ENCODE results near the gene RANBP1.

Gene RANBP1

DNA sequence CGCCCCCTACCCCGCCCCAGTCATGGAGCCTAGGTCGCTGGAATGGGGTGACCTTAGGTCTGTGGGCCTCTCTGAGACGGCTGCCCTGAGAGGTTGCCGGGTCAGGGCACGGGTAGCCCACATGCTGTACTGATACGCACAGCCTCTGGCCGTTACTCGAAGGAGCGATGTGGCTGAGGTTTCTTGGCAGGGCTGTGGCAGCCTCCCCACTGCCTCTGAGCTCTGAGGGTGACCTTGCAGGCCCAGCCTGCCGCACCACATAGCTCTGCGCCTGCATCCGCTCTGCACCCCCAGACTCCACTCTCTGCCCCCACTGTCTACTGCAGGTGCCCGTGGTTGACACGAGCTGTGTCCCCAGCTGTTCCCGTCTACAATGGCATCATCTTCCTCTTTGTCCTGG lies 23.0 kb downstream of the RANBP1 start:
- DNase-seq = no peak

DNA sequence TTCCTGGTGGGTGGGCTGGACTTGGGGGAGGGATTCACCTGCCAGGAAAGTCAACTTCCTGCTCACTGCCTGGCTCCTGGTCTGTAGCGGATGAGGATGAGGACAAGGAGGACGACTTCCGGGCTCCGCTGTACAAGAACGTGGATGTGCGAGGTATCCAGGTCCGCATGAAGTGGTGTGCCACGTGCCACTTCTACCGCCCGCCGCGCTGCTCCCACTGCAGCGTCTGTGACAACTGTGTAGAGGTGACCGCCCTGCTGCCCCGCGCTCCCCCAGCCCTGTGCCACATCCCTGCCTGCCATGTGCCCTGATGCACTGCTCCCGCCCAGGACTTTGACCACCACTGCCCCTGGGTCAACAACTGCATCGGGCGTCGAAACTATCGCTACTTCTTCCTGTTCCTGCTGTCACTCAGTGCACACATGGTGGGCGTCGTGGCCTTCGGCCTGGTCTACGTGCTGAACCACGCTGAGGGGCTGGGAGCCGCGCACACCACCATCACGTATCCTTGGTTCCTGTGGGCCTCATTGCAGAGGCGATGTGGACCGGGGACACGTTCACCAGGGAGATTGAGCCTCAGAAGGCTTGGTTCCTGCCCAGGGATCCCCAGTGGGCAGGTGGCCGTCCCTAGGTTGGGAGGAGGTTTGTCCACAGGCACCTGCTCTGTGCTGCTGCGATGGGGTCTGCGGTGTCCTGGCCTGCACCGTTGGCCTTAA lies 23.6 kb downstream of the RANBP1 start:
- no peak for DNase-seq

DNA sequence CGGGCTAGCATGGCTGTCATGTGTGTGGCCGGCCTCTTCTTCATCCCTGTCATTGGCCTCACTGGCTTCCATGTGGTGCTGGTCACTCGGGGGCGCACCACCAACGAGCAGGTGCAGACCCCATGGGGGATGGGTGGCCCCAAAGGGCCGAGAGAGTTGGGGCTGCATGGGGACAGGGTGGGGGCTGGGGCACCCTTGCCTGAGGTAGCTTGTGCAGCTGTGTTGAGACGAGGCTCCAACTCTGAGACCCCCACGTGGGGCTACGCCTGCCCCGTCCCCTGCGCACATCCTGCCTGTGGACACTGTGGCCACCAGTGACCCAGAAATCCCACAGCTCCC lies 24.2 kb downstream of the RANBP1 start:
- no peak for DNase-seq

DNA sequence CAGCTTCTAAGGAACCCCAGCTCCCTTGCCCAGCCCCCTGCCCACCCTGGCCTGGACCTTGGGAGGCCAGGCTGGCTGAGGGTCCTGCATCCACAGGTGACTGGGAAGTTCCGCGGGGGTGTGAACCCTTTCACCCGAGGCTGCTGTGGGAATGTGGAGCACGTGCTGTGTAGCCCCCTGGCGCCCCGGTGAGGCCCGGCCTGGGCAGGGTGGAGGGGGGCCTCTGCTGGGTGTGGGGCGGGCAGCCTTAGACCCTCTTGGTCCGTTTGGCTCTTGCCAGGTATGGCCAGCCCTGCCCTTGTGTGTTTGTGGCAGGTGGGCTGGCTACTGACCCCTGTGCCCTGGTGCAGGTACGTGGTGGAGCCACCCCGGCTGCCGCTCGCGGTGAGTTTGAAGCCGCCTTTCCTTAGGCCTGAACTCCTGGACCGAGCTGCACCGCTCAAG lies 24.6 kb downstream of the RANBP1 start:
- DNase-seq = no peak

DNA sequence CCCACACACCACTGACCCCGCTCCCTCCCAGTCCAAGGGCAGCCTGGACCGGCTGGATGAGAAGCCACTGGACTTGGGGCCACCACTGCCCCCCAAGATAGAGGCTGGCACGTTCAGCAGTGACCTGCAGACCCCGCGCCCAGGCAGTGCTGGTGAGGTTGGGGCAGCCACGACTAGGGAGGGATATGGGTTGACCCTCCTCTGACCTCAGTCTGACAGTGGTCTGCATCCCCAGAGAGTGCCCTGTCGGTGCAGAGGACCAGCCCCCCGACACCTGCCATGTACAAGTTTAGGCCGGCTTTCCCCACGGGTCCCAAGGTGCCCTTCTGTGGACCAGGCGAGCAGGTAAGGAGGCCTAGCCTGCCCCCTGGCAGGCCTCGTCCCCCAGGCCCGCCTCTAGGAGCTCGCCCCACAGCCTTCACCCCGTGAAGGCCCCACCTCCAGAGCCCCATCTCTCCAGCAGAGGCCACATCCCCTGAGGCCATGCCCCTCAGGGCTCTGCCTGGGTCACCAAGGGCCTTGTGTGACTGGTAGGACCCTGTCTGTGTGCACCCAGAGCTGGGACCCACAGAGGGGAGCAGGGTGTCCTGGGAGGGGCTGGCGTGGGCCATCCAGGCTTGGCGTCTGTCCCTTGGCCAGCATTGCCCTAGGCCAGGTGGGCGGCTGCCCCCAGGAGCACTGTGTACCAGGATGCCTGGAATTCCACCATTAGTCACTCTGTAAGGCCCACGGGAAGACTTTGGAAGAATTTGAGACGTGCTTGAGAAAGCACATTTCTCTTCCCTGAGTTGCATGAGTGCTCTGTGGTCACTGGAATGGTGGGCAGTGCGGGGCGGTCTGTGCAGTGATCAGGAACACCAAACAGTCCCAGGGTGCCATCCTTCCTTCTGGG lies 25.5 kb downstream of the RANBP1 start:
- DNase-seq = no peak

DNA sequence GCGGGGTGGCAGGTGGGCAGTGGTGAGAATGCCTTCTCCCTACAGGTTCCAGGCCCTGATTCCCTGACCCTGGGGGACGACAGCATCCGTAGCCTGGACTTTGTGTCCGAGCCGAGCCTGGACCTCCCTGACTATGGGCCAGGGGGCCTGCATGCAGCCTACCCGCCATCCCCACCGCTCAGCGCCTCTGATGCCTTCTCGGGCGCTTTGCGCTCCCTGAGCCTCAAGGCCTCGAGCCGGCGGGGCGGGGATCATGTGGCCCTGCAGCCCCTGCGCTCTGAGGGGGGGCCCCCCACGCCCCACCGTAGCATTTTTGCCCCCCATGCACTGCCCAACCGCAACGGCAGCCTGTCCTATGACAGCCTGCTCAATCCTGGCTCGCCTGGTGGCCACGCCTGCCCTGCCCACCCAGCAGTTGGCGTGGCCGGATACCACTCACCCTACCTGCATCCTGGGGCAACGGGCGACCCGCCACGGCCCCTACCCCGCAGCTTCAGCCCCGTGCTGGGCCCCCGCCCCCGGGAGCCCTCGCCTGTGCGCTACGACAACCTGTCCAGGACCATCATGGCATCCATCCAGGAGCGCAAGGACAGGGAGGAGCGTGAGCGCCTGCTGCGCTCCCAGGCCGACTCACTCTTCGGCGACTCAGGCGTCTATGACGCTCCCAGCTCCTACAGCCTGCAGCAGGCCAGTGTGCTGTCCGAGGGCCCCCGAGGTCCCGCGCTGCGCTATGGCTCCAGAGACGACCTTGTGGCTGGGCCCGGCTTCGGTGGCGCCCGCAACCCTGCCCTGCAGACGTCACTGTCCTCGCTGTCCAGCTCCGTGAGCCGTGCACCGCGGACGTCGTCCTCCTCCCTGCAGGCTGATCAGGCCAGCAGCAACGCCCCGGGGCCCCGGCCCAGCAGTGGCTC lies 27.1 kb downstream of the RANBP1 start:
- no peak for DNase-seq

DNA sequence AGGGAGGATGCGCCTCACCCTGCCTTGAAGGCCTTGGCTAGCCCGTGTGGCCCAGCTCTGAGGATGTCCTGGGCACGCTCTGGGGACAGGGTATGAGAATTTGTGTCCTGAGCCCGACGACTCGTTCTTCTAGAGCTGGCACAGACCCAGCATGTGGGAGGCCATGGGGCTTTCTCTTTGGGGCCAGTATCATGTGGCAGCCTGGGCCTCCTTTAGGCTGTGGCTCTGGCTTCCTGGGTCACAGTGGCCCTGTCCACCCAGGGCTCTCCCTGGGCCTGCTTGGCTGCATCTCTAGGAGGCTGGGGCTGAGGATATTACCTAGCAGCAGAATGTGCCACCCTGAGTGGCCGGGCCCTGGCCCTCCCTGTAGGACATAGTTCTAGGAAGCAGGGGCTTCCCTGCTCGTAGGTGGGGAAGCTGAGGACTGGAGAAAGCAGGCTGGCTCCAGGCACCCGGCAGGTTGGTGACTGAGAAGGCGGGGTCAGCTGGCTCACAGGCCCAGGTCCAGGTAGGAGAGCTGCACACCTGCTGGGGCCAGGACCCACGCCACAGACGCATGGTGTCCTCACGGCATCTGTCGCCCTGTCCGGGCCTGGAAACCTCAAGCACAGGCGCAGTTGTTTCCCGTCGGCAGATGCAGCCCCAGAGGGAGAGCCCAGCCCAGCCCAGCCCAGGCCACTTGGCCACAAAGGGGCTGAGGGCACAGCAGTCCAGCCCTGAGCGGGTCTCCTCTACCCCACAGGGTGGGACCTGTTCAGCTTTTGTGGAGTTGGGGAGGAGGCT lies 28.2 kb downstream of the RANBP1 start:
- no peak for DNase-seq

DNA sequence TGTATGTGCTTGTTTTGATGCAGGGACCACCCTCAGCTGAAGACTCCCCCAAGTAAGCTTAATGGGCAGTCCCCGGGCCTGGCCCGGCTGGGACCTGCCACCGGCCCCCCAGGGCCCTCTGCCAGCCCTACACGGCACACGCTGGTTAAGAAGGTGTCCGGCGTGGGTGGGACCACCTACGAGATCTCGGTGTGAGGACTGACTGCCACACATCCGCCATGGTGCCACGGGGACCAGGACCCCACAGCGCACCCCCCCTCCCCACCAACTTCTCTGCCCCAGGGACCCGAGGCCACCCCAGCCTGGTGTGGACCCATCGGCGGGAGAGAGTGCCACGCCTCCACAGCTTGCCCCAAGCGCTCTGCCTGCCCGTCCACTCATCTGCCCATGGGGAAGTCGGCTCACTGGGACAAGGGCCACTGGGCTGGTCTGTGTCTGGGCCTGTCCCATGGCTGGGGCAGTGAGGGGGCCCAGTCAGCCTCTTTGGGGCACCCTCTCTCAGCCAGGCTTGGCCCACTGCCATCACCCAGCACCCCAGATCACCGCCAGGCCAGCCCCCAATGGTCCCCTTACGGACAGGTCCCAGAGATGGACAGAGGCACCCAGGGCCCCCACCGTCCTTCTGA lies 29.4 kb downstream of the RANBP1 start:
- DNase-seq = no peak

DNA sequence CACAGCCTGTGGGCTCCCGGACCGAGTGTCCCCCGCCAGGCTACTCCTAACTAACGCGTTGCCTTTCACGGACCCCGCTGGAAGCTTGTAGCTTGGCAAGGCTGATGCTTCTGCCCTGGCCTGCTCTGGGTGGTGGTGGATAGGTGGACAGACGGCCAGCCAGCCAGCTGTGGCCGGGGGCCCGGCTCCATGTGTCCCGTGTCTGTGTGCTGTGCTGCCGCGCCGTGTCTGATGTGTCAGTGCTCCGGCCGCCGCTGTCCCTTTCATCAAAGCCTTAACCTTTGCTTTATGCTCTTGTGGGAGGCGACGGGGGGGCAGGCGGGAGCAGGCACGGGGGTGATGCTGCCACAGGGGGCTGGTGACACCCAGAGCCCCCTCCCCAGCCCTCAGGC lies 29.9 kb downstream of the RANBP1 start:
- no peak for DNase-seq

DNA sequence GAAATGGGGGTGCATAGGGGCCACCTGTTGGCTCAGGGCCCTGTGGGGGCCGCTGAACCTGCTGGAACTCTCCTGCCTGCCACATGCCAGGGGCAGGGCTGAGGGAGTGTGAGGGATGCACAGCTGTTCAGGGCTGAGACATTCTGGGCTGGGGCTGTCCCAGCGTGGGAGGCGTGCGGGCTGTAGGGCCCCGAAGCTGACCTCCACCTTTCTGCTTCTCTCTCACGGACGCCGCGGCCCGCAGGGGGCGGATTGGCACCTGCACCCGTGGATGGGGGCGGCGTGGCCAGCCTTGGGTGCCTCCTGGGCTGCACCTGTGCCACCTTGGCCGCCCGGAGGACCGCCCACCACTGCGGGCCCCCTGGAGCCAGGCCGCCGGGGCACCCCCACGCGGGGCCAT lies 30.9 kb downstream of the RANBP1 start:
- no peak for DNase-seq

DNA sequence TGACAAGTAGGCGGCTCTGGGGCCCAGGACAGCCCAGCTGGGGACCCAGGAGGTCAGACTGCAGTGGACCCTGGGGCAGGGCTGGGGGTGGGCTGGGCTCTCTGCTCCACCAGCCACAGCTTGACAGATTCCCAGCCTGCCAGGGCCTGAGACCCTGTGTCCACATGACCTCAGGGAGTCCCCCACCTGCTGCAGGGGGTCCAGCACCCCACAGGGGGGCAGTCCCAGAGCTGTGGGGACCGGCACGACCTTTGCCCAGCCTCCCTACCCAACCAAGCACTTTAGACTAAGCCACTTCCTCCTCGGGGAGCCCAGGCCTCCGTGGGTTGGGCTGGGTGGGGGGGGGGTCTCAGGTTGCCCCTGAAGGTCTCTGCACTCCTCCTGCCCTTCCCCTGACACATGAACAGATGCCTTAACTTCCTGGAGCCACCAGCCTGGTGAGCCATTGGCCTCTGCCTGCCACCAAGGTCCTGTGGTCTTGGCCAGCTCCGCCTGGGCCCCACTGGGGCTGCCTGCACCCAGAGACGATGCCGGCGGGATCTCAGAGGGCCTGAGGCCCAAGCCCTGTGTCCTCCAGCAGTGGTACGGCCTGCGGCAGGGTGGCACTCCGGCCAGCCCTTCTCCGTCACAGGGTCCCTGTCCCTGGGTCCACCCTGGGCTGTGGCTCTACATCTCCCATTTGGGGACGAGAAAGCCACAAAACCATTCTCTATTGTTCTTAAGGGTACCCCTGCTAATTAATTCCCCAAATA lies 31.5 kb downstream of the RANBP1 start:
- no peak for DNase-seq

DNA sequence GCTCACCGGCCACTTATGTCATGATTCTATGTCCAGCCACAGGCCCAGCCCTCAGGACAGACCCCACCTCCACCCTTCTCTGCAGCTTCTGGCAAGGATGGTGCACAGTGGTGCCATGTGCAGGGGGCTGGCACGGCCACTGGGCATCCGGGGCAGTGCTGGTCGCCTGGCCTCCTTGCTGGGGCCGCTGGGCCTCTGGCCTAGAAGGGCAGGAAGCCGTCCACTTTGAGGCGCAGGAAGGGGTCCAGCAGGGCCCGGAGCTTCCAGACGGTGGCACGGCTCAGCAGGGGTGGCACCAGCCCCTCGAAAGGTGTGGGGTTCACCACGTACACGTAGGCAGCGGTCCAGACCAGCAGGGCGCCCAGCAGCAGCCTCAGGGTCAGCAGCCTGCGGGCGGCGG lies 32.5 kb downstream of the RANBP1 start:
- no peak for DNase-seq

DNA sequence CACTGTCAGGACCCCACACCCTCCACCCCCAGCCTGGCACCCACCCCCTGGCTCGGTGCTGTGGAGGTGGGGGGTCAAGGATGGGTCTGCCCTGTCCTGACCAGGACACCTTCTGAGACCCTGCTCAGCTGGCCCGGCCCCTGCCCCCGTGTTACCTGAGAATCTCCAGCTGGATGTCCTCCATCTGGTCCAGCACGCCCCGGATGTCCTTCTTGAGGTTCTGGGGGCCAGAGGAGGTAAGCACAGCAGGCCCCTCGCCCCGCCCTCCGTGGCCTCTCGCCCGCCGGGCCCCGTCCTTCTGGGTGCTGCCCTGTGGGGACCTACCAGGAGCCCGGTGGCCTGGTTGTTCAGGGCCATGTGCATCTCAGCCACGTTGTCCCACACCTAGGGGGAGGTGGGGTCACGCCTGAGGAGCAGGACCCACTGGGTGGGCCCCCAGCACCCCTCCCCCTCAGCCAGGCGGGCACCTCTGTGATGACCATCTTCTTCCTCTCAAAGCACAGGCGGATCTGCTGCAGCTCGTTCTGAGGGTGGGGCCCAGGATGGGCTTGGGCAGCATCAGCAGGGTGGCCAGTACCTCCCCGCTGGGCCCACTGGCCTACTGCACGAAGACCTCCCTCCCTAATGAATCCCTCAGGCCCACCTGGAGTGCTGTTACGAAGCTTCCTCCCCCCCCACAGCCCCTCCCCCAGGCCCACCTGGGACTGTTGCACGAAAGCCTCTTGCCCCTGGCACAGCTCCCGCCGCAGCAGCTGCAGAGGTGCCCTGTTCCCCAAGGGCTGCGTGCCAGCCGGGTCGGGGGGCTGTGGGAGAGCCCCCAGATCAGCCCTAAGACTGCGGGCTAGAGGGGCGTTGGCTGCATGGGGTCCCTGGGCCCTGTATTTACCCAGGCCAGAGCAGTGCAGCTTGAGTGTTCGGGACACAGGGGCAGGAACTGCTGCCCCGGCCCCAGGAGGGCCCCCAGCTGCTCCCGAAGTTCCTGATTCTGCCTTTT lies 33.6 kb downstream of the RANBP1 start:
- DNase-seq = no peak

DNA sequence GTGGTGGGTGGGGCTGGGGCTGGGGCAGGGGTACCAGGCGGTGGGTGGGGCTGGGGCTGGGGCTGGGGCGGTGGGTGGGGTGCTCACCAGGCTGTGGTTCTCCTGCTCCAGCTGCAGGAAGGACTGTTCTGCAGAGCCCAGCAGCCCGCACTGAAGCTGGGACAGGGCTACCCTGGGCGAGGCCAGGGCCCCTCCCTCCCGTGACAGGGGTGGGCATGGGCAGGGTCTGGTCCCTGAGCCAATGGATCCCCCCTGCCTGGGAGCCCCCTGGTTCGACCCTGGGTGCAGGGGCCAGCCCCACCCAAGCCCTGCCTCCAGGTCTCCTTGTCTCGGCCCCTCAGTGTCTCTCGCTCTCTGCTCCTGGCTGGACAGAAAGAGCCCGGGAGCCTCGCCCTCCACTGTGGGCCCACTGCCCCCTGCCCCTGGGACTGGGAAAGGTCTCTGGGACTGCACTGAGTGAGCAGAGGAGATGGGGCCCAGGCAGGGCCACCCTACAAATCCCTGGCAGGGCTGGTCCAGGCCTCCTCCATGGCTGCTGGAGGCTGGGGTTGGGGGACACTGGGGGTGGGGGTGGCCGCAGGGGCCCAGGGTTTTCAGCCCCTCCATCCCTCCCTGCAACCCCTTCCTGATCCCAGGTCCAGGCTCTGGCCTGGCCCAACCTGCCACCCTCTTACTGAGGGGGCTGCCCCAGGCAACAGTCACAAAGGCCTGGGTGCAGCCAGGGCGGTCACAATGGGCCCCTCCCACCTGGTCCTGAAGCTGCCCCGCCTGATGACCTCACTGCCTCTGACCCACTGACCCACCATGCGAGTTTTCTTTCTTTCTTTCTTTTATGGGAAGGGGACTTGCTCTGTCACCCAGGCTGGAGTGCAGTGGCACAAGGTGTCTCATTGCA lies 34.7 kb downstream of the RANBP1 start, which contains the start of gene CCDC188:
CCDC188 (minus strand) TSS at position 675 of the 895 bp plus-strand sequence; CDS start at position 606, 69 bp downstream.
- no peak for DNase-seq

DNA sequence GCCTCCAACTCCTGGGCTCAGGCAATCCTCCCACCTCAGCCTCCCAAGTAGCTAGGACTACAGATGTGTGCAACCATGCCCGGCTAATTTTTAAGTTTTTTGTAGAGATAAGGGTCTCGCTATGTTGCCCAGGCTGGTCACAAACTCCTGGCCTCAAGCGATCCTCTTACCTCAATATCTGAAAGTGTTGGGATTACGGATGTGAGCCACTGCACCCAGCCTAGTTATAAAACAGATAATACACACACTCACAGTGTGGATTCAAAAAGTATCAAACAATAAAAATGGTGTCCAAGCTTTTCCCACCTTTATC lies 35.3 kb downstream of the RANBP1 start:
- no peak for DNase-seq

DNA sequence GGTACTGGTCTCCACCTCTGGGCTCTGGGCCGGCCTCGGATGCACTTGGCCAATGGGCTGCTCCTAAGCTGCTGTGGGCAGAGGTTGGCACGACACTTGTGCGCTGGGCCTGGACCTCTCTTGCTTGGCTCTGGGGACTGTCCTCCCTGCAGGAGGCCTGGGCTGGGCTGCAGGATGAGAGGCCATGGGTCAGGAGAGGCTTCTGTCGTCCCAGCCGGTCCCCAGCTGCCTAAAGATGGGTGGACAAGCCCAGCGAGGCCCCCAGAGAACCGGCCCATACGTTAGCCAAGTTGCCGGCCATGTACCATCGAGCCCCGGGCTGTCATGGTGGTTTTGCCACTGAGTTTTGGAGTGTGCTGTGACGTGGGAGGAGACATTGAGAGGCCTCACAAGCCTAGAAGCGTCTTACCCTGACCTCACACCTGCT lies 36.6 kb downstream of the RANBP1 start:
- DNase-seq = no peak

DNA sequence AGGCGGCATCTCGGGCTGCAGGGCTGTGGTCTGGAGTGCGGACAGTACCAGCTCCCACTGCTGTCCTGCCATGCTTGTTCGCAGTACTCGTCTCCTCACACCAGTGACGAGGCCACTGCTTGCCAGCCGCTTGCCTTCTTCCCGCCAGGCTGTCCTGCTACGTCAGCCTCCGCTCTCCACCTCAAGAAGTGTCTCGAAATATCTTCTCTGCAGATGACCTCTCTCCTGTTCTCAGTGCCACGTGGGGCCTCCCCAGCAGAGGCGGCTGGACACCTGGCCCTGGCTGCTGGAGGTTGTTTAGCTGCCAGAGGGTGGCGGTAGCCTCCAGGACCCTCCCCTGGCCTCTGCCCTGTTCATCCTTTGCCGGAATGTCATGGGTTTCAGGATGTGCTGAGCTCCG lies 38.0 kb downstream of the RANBP1 start:
- DNase-seq = no peak

DNA sequence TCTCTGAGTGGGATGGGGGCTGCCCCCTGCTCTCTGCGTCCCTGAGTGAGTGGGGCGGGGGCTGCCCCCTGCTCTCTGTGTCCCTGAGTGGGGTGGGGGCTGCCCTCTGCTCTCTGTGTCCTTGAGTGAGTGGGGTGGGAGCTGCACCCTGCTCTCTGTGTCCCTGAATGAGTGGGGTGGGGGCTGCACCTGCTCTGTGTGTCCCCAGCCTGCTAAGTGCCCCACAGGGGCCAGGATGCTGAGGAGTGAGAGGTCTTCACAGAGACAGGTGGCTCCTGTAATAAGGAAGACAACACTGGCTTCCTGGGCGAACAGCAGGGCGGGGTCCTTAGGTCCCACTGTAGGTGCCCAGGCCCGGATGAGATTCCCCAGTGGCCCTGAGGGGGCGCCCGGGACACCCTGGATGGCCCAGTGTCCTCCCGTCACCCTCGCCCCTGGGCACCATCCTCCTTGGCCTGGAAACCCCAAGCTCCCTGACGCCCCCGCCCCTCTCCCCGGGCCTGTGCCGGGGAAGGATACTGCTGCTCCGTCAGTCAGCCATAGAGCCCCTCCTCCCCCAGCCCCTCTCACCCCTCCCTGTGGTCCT lies 38.8 kb downstream of the RANBP1 start:
- DNase-seq = no peak

All from RPMI8226 (cell line).